Stimulated activated CD4-positive, alpha-beta T cell treated with anti-CD3 and anti-CD28 coated beads, TNF-alpha, amount 100 ng/mL, for 4 hours (primary cell): ENCODE data around the gene ATP1A1.

Experiments used
- DNase-seq, 3 experiments: peaks; one replicate each; pipeline ENCODE4 v3.0.0-alpha.2; 2020; ENCODE audit warnings: low read depth in 3 of 3

Gene ATP1A1

DNA sequence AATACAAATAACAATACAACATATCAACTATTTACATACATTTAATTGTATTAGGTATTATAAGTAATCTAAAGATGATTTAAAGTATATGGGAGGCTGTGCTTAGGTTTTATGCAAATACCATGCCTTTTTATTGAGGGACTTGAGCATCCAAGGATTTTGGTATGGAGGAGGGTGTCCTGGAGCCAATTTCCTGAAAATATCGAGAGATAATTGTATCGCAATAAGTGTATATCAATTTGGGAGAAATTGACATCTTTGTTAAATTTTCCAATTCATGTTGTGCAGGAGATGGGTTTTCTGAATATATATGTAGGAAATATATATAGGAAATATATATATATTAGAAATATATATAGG is 63.5 kb downstream of the ATP1A1 start:
- DNase-seq: no peak

DNA sequence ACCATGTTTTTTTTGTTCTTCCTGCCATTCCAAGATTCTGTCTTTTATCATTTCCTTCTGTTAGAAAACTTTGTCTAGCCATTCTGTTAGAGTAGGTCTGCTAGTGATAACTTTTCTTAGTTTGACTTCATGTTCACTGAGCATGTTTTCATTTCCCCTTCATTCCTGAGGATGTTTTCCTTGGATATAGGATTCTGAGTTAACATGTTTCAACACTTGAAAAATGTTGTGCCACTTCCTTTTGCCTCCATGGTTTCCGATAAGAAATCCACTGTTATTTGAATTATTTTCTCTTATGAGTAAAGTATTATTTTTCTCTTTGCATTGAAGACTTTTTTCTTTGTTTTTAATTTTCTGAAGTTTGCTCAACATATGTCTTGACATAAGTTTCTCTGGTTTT is 66.7 kb downstream of the ATP1A1 start:
- DNase-seq: no peak

DNA sequence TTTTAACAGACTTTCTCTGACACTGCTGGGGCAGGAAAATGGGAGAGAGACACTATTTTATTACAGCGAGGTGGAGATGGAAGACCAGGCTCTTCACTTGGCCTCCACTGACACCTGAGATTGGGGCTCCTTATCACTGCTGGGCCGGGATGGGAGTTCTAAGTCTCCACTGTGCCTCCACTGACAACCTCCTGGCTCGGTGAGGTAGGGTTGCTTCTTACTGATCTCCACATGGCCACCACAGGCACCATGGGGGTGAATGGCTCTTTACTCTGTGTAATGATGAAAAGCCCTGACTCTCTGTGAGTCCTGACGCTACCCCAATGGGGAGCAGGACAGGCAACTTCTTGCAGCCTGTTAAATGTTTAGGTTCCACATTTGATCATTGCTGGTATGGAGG is 67.7 kb downstream of the ATP1A1 start:
- DNase-seq: no peak

DNA sequence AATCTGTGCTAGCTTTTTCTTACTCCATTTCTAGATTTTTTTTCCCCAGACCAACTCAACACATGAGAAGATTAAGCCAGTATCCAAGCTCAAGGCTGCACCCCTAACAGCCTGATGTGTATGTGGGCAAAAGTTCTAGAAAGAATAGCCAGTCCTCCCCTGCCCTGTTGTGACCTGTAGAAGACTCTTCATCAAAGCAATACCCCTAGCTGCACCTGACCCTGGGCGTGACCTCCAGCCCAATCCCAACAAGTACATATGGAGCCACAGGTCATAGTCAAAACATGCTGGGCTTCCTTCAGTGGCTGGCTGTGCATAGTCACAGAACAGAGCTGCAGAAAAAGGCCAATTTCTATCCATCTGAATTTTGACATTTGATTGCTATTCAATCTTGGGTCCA is 72.5 kb downstream of the ATP1A1 start:
- no peak for DNase-seq

DNA sequence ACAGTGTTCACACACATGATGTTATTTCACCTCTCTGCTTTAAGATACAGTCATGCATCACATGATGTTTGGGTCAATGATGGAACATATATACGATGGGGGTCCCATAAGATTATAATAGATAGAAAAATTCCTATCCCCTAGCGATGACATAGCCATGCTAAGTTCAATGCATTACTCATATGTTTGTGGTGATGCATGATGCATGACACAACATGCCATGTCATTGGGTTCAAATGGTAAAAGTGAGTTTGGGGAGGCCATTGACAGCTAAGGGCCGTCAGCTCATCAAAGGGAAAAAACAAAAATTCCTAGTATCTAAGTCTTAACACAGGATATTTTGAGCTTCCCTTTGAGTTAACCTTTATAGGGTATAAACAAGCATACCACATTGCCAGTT is 73.6 kb downstream of the ATP1A1 start:
- no peak for DNase-seq

DNA sequence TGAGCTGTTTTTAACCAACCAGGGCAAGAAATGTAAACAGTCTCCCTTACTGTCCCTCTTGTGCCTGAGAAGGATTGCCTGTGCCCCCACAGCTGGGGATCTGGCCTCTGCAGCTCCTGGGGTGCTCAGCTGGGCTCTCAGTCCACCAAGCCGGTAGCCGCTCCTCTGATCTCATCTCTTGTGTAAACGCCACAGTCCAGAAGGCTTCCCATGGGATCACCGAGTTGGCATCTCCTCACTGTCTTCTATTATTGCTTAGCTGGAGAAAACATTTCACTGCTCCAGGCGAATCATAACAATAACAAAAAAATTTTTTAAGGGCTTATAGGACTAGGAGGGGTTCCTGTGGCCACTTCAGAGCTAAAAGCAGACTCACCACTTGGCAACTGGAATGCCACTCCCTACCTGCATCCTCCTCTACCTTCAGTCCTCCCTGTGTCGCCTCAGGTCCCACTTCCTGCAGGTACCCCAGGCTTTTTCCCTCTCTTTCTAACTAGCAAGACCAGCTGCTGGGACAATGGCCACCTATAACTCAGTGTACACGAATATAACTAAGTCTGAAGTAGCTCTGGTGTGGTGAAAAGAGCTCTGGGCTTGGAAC is 75.8 kb downstream of the ATP1A1 start:
- DNase-seq: no peak

DNA sequence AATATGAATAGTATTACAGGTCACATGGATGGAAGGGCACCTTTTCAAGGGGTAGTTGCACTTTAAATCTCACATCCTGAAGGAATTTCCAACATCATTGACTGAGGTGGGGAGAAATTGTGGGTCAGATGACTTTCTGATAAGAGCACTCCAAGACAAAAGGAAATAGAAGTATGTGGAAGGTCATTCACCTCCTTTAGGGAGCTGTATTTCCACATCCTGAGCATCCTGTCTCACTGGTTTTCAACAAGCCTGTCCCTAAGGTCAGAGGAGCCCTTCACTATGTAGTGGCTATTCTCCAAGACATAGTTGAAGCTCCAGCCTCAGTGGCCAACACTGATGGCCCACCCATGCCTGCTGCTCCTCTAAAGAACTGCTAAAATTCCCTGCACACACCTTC is 76.5 kb downstream of the ATP1A1 start:
- DNase-seq: no peak

DNA sequence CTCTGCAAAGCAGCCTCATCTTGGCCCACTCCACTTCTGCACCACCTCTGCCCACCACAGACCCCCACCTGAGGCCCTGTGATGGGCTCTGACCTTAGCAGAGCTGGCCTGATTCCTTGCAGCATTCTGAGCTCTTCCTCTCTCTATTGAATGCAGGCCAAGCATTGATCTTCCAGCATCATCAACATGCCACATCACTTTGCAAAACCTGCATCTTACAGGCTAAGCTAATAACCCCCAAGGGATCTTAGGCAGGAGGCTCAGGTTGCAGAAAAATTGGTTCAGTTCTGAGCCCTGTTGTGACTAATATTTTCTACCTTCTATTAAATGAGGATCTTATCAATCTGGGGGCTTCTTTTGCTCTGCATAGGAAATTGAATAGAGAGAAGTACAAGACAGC is 78.7 kb downstream of the ATP1A1 start:
- DNase-seq: no peak

DNA sequence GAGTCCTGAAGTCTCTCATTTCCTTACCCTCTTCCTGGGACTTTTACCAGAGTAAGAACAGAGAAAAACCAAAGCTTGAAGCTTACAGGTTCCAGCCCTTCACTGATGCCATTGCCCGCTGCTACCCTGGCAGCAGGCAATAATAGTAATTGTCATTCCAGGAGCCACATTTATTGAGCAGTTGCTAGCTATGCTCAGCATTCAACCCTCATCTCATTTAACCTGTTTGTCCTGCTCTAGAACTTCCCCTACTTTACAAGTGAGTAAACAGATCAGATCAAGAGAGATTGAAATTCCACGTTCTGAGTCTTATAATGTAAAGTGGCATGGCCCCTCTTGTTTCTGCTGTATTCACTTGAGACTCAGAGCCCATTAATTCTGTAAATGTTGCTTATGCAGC is 80.4 kb downstream of the ATP1A1 start:
- DNase-seq: no peak

DNA sequence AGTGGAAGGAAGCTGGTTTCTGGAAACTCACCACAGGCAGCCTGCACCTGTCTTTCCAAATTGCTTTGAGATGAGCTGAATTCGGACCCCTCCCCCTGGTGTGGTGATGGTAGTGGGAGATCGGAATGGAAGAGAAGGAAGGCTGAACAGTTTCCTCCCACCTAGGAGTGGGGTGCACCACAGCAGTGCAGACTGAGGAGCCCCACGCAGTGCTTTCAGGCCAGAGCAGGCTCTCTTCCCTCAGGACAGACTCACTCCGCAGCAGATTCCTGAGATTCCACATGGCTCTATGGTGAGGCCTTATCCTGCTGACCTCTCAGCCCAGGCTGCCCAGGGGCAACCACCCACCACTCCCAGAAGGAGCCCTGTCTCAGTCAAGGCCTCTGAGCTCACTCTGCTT is 80.9 kb downstream of the ATP1A1 start:
- no peak for DNase-seq
